22Rv1 (cell line): ENCODE measurements around the gene CFAP61.
"Not testable (repeated sequence)": the region's sequence is repeated elsewhere in the genome, so short reads cannot be mapped to it uniquely, and the experiment has no call there.

Experiments
- H3K27ac ChIP-seq: fragments of 450-650 bp; 2 replicates; pipeline ENCODE4 v1.5.1; 2017
- CTCF ChIP-seq: fragments of 450-650 bp; IDR thresholded peaks from 2 replicates; pipeline ENCODE4 v1.5.1; 2017; ENCODE audit warnings: mild to moderate bottlenecking
- ZFX ChIP-seq: fragments of 450-650 bp; IDR thresholded peaks from 2 replicates; pipeline ENCODE4 v1.6.1; 2017; ENCODE audit warnings: antibody characterized with exemption, borderline replicate concordance

The CFAP61 gene

GRCh38 chr20:20102716-20103258, 50.5 kb downstream of the CFAP61 start:
- H3K27ac ChIP-seq, result no peak overlapping the region

GRCh38 chr20:20103486-20103885, 51.2 kb downstream of the CFAP61 start:
- no peak for TF ChIP-seq CTCF
- no peak overlapping the region for H3K27ac ChIP-seq

More at GRCh38 chr20:20102716-20103258, 50.5 kb downstream of the CFAP61 start:
- TF ChIP-seq ZFX, result no peak
- no peak for TF ChIP-seq CTCF

- H3K27ac ChIP-seq, result not testable (repeated sequence)
Observed at GRCh38 chr20:20123187-20123586, 70.9 kb downstream of the CFAP61 start.

GRCh38 chr20:20130399-20130798, 78.1 kb downstream of the CFAP61 start:
- TF ChIP-seq CTCF (peak; percentile 40), ZFX (no peak)
- no peak overlapping the region for H3K27ac ChIP-seq

GRCh38 chr20:20134941-20135575, 82.7 kb downstream of the CFAP61 start:
- H3K27ac ChIP-seq, result no peak overlapping the region
- TF ChIP-seq ZFX (no peak), CTCF (no peak)

GRCh38 chr20:20136313-20136712, 84.0 kb downstream of the CFAP61 start:
- TF ChIP-seq ZFX (no peak), CTCF (no peak)
- H3K27ac ChIP-seq, result no peak overlapping the region

- TF ChIP-seq ZFX, result no peak
- no peak for TF ChIP-seq CTCF
- H3K27ac ChIP-seq, result no peak overlapping the region
Observed at GRCh38 chr20:20137851-20138250, 85.5 kb downstream of the CFAP61 start.
